Ishikawa (cell line): ENCODE data around the gene KPNA2.

Experiments used
- CEBPB ChIP-seq: IDR thresholded peaks from 2 replicates; pipeline ENCODE4 v1.6.1; 2012
- EP300 ChIP-seq: IDR thresholded peaks from 2 replicates; pipeline ENCODE4 v1.6.1; 2012; ENCODE audit warnings: borderline replicate concordance
- FOXM1 ChIP-seq: IDR thresholded peaks from 2 replicates; pipeline ENCODE4 v1.6.1; 2012; ENCODE audit warnings: low read depth, borderline replicate concordance
- MAX ChIP-seq: IDR thresholded peaks from 2 replicates; pipeline ENCODE4 v1.6.1; 2012
- NFIC ChIP-seq: IDR thresholded peaks from 2 replicates; pipeline ENCODE4 v1.6.1; 2012
- RAD21 ChIP-seq: IDR thresholded peaks from 2 replicates; pipeline ENCODE4 v1.6.1; 2012; ENCODE audit warnings: low read depth
- TAF1 ChIP-seq: IDR thresholded peaks from 2 replicates; pipeline ENCODE4 v1.6.1; 2012; ENCODE audit warnings: low read depth, mild to moderate bottlenecking
- YY1 ChIP-seq: IDR thresholded peaks from 2 replicates; pipeline ENCODE4 v1.6.1; 2012; ENCODE audit warnings: low read depth
- TF ChIP-seq, protein P1 (sequence below): IDR thresholded peaks from 2 replicates; pipeline ENCODE4 v1.6.1; 2012
- TF ChIP-seq, protein P2 (sequence below): IDR thresholded peaks from 2 replicates; pipeline ENCODE4 v1.6.1; 2012; ENCODE audit warnings: low read depth, mild to moderate bottlenecking

GRCh38 chr17:68054296-68054900 is 18.9 kb downstream of the KPNA2 start:
- no peak for TF ChIP-seq TAF1
- no peak for TF ChIP-seq EP300
- TF ChIP-seq MAX, result no peak
- TF ChIP-seq CEBPB, result no peak
- no peak for TF ChIP-seq FOXM1
- no peak for TF ChIP-seq YY1
- TF ChIP-seq, protein P1, sequence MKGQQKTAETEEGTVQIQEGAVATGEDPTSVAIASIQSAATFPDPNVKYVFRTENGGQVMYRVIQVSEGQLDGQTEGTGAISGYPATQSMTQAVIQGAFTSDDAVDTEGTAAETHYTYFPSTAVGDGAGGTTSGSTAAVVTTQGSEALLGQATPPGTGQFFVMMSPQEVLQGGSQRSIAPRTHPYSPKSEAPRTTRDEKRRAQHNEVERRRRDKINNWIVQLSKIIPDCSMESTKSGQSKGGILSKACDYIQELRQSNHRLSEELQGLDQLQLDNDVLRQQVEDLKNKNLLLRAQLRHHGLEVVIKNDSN, result no peak
- TF ChIP-seq RAD21, result no peak
- TF ChIP-seq, protein P2, sequence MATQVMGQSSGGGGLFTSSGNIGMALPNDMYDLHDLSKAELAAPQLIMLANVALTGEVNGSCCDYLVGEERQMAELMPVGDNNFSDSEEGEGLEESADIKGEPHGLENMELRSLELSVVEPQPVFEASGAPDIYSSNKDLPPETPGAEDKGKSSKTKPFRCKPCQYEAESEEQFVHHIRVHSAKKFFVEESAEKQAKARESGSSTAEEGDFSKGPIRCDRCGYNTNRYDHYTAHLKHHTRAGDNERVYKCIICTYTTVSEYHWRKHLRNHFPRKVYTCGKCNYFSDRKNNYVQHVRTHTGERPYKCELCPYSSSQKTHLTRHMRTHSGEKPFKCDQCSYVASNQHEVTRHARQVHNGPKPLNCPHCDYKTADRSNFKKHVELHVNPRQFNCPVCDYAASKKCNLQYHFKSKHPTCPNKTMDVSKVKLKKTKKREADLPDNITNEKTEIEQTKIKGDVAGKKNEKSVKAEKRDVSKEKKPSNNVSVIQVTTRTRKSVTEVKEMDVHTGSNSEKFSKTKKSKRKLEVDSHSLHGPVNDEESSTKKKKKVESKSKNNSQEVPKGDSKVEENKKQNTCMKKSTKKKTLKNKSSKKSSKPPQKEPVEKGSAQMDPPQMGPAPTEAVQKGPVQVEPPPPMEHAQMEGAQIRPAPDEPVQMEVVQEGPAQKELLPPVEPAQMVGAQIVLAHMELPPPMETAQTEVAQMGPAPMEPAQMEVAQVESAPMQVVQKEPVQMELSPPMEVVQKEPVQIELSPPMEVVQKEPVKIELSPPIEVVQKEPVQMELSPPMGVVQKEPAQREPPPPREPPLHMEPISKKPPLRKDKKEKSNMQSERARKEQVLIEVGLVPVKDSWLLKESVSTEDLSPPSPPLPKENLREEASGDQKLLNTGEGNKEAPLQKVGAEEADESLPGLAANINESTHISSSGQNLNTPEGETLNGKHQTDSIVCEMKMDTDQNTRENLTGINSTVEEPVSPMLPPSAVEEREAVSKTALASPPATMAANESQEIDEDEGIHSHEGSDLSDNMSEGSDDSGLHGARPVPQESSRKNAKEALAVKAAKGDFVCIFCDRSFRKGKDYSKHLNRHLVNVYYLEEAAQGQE, result no peak
- no peak for TF ChIP-seq NFIC
